Gastrocnemius medialis (tissue), 4 donors: Measurements from ENCODE around the gene GSG1. TPM values are rescaled to one million over a fixed set of nuclear protein-coding genes. Genes with fewer than 3 reads are reported as not detected.

Experiments used
- ATAC-seq, 2 donors: fragments of 150-250 bp; one replicate each; pipeline ENCODE4 v1.9.1; 2016
- DNase-seq, 2 donors: peaks; one replicate each; pipeline ENCODE4 v3.0.0-alpha.2; 2019
- H3K27ac ChIP-seq, 4 donors: fragments of 200-600 bp; sonication (generic); 1 replicate in 1 of 4; 2 replicates in 3 of 4; pipeline ENCODE4 v1.5.1; 2016 to 2018; ENCODE audit warnings: mild to moderate bottlenecking in 2 of 4, moderate library complexity in 1 of 4
- H3K27me3 ChIP-seq, 3 donors: fragments of 200-600 bp; sonication (generic) in 2 of 3; 1 replicate in 1 of 3; 2 replicates in 2 of 3; pipeline versions ENCODE4 v1.5.1 to v1.6.0; 2016 to 2019; ENCODE audit warnings: mild to moderate bottlenecking in 1 of 3, moderate library complexity in 1 of 3
- H3K36me3 ChIP-seq, 2 donors: fragments of 200-600 bp; sonication (generic) in 1 of 2; one replicate each; pipeline ENCODE4 v1.5.1; 2017 to 2018
- H3K4me1 ChIP-seq, 2 donors: fragments of 200-600 bp; sonication (generic) in 1 of 2; one replicate each; pipeline ENCODE4 v1.5.1; 2016 to 2017; ENCODE audit warnings: mild to moderate bottlenecking in 2 of 2
- H3K4me3 ChIP-seq, 4 donors: fragments of 200-600 bp; sonication (generic) in 3 of 4; 1 replicate in 1 of 4; 2 replicates in 3 of 4; pipeline ENCODE4 v1.5.1; 2016 to 2019; ENCODE audit warnings: mild to moderate bottlenecking in 2 of 4
- H3K9me3 ChIP-seq, 3 donors: fragments of 200-600 bp; sonication (generic) in 2 of 3; 1 replicate in 1 of 3; 2 replicates in 2 of 3; pipeline ENCODE4 v1.5.1; 2016 to 2019
- CTCF ChIP-seq, 5 experiments: fragments of 450-650 bp in 3 of 5; fragments of 200-600 bp in 2 of 5; sonication (generic) in 2 of 5; IDR thresholded peaks in 4 of 5; conservative IDR thresholded peaks in 1 of 5; 1 replicate in 4 of 5; 2 replicates in 1 of 5; pipeline ENCODE4 v1.5.1; 2016 to 2019; ENCODE audit warnings: antibody characterized with exemption in 5 of 5, mild to moderate bottlenecking in 3 of 5, moderate library complexity in 3 of 5
- POLR2A ChIP-seq, 2 donors: fragments of 450-650 bp; IDR thresholded peaks; one replicate each; pipeline ENCODE4 v1.6.1; 2017; ENCODE audit warnings: antibody characterized with exemption in 2 of 2, mild to moderate bottlenecking in 2 of 2, moderate library complexity in 2 of 2
- in situ Hi-C, 4 donors: fragments of 200-750 bp; cut with MboI; loops; one replicate each; pipeline versions ENCODE4 v1.15.0 to v1.8.0; 2017; ENCODE audit warnings: low sequenced_read_pairs in 4 of 4
- intact Hi-C: fragments of 100-400 bp; cut with DNase I; formaldehyde crosslinking; loops from one replicate; pipeline ENCODE4 v1.15.1; 2023; ENCODE audit warnings: low total_unique reads
- total RNA-seq, 4 donors: library from RNA; depleted of rRNA; stranded (reverse); fragments of >200 nt; gene quantifications; one replicate each; pipeline versions ENCODE4 v1.1.0 to v1.2.3, GENCODE V29; 2016

Gene GSG1
- total RNA-seq, 4 donors from 2014 or later, result not detected

GRCh38 chr12:13075786-13076570 lies 27.5 kb downstream of the GSG1 start:
- Histone ChIP-seq H3K27me3 (no peaks in the 10 kb centered on the region), H3K36me3 (peaks cover 0 to 28% of the 10 kb centered on the region in 2 donors), H3K4me1 (no peaks in the 10 kb centered on the region), H3K27ac (no peak overlapping the region), H3K4me3 (no peak overlapping the region), H3K9me3 (no peaks in the 10 kb centered on the region)
- DNase-seq (no peak), ATAC-seq (no peak)
- in situ Hi-C loops (loop anchor here in 2 of 4 donors (25.0 kb wide), 2 partner anchors 136 to 164 kb away; no protein-coding TSS in a partner anchor), intact Hi-C loops (no loop called here)
- TF ChIP-seq CTCF (IDR thresholded peaks at IDR 0.05 in 4 of 5, conservative IDR thresholded peaks at IDR 0.05 in 1 of 5), result no peak
- TF ChIP-seq POLR2A (IDR thresholded peaks at IDR 0.05), result no peak

- Histone ChIP-seq H3K4me3 (no peak overlapping the region), H3K27ac (no peak overlapping the region), H3K4me1 (no peaks in the 10 kb centered on the region), H3K9me3 (no peaks in the 10 kb centered on the region), H3K27me3 (no peaks in the 10 kb centered on the region), H3K36me3 (peaks cover 0 to 28% of the 10 kb centered on the region in 2 donors)
- no peak for TF ChIP-seq CTCF (IDR thresholded peaks at IDR 0.05 in 4 of 5, conservative IDR thresholded peaks at IDR 0.05 in 1 of 5)
- no peak for TF ChIP-seq POLR2A (IDR thresholded peaks at IDR 0.05)
- DNase-seq (no peak), ATAC-seq (no peak)
- intact Hi-C loops, result no loop called here
- in situ Hi-C loops, result loop anchor here in 2 of 4 donors (25.0 kb wide), 2 partner anchors 137 to 163 kb away; no protein-coding TSS in a partner anchor
These were observed 28.4 kb downstream of the GSG1 start for GRCh38 chr12:13075118-13075480.

GRCh38 chr12:13074396-13075117 lies 28.9 kb downstream of the GSG1 start:
- Histone ChIP-seq H3K4me1 (no peaks in the 10 kb centered on the region), H3K9me3 (no peaks in the 10 kb centered on the region), H3K36me3 (peaks cover 0 to 28% of the 10 kb centered on the region in 2 donors), H3K27me3 (no peaks in the 10 kb centered on the region), H3K4me3 (no peak overlapping the region), H3K27ac (no peak overlapping the region)
- in situ Hi-C loops, result loop anchor here in 2 of 4 donors (25.0 kb wide), 2 partner anchors 138 to 162 kb away; no protein-coding TSS in a partner anchor
- no peak for ATAC-seq
- intact Hi-C loops, result no loop called here
- DNase-seq, result no peak
- no peak for TF ChIP-seq POLR2A (IDR thresholded peaks at IDR 0.05)
- TF ChIP-seq CTCF (IDR thresholded peaks at IDR 0.05 in 4 of 5, conservative IDR thresholded peaks at IDR 0.05 in 1 of 5), result no peak

GRCh38 chr12:13073173-13073572 lies 30.3 kb downstream of the GSG1 start:
- no peak for DNase-seq
- no peak for ATAC-seq
- TF ChIP-seq POLR2A (IDR thresholded peaks at IDR 0.05), result no peak
- no peak for TF ChIP-seq CTCF (IDR thresholded peaks at IDR 0.05 in 4 of 5, conservative IDR thresholded peaks at IDR 0.05 in 1 of 5)
- H3K27ac ChIP-seq, result no peak overlapping the region
- H3K27me3 ChIP-seq, result no peaks in the 10 kb centered on the region
- peaks cover 0 to 32% of the 10 kb centered on the region in 2 donors for H3K36me3 ChIP-seq
- H3K4me1 ChIP-seq, result no peaks in the 10 kb centered on the region
- intact Hi-C loops, result no loop called here
- in situ Hi-C loops, result no loop called here
- no peaks in the 10 kb centered on the region for H3K9me3 ChIP-seq
- H3K4me3 ChIP-seq, result no peak overlapping the region
